NCI-H446 treated with DMSO at 0.1 percent for 48 hours (cell line): ENCODE results near the gene ENPP5.

Experiments
- DNase-seq: peaks from one replicate; lab custom pipeline; 2025; lab: John Stamatoyannopoulos, UW

The ENPP5 gene

DNA sequence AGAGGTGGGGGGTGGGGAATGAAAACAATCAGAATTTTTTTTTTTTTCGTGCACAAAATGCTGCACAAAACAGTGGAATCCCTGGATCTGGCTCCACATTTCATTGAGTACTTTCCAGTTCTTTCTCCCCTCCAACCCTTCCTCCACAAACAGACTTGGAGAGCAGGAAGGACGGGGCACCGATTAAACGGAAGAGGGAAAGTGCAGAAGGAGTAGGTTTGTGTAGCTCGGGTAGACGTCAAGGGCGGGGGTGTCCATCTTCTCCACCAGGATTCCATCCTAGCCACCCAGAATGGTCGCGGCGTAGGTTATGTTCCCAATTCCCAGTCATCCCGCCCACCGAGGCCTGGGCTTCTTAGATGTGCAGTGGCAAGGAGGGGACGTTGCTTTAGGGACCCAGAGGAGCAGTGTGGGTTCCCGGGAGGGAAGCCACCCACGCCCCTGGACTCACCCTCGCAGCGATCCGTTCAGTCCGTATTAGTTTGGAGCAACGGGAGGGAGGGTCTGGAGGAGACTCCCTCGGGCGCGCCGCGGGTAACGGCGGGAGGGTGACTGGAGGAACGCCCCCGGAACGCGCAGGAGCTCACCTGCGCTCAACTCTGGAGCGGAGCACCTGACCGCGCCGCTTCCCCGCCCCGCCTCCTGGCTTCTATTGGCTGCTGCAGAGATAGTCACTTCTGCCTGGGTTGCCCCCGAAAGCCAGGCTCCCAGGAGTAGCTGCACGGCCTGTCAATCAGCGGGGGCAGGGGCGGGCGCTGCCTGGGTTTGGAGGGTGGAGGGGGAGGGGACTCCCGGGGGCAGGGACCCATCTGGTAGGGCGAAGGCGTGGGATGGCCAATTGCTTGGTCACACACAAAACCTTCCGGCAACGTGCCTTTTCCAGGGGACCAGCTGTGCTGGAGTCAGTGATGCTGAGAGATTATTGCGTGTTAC, at the start of gene ENPP5:
ENPP5 (minus strand) TSS at position 624 of the 933 bp plus-strand sequence. CDS start 2,718 bp downstream, outside the sequence.
- no peak for DNase-seq

- no peak for DNase-seq
Measured at GRCh38 chr6:46219661-46220060, 48.9 kb upstream of the ENPP5 start.

DNA sequence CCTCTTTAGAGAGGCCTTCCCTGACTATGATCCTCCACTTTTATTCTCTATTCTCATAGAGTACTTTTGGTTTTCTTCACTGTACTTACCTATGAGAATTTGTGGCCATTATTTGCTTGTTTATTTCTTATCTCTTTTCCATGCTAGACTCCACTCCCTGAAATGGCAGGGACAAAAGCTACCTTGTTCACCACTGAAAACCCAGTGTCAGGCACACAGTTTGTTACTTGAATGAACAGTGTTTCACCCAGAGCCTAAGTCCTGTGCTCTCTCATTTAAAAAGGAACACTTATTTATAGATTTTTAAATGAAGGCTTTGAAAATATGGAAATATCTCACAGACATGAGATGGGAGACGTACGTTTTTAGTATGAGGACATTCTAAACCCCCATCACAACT, 47.7 kb upstream of the ENPP5 start:
- DNase-seq: no peak

DNA sequence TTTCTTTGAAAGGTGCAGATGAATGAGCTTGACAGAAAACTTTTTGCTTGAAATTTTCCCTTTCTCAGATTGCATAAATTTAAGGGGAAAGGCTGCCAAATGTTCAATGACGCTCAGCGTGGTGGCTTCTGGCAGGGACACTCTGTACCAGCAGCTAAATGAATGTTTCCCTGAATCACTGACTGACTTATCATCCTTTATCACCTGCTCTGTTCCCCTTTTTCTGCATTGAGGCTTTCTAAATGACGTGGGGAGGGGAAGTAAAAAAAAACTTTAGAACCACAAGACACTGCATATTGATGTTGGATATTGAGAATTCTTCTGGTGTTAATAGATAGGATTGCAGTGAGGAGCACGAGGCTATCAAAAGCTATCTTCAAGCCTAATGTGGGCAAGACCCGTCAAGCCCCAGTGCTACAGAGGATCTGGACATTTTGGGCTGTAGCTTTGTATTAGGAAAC, 46.9 kb upstream of the ENPP5 start:
- no peak for DNase-seq

DNA sequence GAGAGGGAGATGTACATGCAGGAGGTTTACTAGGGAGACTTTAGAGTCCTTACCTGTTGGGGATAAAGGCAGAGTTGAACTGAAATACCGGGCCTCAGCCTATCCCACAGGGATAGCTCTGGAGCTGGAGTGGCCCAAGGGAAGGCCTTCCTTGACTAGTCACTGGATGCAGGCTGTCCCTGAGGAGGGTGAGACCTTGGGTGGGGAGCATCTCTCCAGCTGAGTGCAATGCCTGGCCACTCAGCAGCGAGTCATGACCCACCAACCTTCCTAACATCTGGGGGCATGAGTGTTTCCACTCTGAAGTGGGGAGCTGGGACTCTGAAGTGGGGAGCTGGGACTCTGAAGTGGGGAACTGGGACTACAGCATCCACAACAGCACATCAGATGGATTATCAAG, 46.1 kb upstream of the ENPP5 start:
- no peak for DNase-seq

DNA sequence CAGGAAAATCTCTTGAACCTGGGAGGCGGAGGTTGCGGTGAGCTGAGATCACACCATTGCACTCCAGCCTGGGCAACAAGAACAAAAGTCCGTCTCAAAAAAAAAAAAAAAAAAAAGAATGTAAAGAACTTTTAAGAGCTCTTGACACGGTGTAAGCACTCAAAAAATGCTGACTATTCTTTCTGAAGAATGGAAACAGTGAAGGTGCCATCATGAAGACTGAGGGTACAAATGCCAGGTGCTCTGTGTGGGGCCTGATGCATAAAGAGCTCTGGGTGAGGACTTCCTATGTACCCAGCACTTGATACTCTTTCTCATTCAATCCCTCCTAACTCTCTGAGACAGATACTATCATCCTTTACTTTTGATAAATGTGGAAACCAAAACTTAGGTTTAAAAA, 45.0 kb upstream of the ENPP5 start:
- DNase-seq: no peak

DNA sequence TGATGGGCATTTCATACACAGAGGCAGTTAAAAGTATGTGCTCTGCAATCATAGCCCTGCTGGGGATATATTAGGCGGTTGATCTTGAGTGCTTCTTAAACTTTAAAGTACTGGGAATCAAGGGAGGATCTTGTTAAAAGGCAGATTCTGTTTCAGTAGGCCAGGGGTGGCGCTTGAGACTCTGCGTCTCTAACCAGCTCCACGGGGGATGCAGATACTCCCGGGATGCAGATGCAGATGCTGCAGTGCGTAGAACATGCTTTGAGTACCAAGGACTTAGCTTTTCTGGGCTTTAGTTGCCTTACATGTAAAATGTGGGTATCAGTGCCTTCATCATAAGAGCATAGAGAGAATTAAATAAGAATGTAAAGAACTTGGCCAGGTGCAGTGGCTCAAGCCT, 44.4 kb upstream of the ENPP5 start:
- no peak for DNase-seq

DNA sequence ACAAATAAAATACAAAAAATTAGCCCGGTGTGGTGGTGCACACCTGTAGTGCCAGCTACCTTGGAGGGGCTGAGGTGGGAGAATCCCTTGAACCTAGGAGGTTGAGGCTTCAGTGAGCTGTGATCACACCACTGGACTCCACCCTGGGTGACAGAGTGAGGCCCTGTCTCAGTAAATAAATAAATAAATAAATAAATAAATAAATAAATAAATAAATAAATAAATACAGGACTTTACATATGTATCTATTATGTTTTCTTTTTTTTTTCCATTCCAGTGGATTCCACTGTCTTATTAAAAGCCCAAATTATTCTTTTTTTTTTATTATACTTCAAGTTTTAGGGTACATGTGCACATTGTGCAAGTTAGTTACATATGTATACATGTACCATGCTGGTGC, 41.1 kb upstream of the ENPP5 start:
- no peak for DNase-seq

GRCh38 chr6:46210294-46210693, 39.5 kb upstream of the ENPP5 start:
- DNase-seq: no peak

DNA sequence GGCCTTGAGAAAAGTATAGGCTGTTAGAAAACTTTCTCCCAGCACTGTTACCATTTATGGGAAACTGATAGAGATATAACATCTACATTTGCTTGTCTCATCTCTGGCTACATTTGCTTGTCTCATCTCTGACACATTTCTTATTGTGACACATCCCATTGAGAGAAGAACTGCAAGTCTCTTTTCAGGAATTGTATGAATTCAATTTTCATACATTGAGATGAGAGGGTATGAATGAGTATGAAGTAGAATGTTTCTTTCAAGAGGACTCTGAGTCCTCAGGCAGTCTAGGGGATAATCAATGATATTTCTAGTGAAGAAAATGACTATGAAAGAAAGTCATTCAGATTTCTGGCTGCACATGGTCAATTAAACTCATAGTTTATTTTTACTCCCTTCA, 37.5 kb upstream of the ENPP5 start:
- DNase-seq: no peak

- DNase-seq: no peak
Measured at GRCh38 chr6:46207174-46207573, 36.4 kb upstream of the ENPP5 start.

- DNase-seq: no peak
Measured at GRCh38 chr6:46204880-46205650, 34.3 kb upstream of the ENPP5 start.

DNA sequence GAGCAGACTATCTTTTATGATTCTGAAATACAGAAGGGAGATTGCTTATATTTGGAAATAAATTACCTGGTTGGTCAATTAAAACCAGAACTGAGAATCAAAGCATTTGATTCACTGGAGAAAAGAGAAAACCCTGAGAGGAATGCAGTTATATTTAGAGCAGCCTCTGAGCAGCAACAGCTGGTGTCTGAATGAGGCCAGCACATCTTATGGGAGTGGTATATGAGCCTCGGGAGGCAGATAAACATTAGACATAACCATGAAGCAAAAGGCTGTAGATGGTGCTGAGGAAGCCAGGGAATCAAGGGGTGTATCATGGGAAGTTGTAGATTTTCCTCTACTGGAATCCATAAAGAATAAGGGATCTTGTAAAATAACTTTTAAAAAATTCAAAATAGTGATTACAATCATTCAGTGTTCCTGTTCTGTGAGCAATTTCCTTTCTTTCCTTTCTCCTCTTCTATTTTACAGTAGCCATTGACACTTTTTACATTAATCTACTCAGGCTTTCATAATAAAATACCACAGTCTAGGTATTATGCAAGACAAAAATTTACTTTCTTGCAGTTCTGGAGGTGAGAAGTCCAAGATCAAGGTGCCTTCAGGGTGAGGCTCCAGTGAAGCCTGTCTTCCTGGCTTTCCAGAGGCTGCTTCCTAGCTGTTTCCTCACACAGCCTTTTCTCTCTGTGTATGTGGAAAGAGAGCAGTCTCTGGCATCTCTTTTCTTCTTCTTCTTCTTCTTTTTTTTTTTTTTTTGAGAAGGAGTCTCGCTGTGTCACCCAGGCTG, 32.8 kb upstream of the ENPP5 start:
- no peak for DNase-seq

- DNase-seq: no peak
Measured at GRCh38 chr6:46201702-46202101, 30.9 kb upstream of the ENPP5 start.

DNA sequence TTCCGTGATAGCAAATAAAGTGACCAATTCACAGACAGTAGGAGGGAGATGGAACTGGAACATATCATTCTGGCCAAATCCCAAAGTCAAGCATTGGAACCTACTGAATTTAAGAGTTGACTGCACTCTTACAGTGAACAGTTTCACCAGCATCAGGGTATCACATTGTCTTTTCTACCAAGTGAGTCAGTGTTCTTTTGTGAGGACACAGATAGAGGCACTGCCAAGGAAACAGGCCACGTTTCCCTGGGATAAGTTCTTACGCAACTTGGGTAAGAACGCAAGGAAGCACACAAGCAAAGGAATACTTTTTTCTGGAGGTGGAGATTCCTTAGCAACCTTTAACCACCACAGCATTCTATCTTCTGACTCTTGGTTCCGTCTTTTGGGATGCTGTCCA, 28.6 kb upstream of the ENPP5 start:
- DNase-seq: no peak

- DNase-seq: no peak
Measured at GRCh38 chr6:46191961-46192360, 21.2 kb upstream of the ENPP5 start.

DNA sequence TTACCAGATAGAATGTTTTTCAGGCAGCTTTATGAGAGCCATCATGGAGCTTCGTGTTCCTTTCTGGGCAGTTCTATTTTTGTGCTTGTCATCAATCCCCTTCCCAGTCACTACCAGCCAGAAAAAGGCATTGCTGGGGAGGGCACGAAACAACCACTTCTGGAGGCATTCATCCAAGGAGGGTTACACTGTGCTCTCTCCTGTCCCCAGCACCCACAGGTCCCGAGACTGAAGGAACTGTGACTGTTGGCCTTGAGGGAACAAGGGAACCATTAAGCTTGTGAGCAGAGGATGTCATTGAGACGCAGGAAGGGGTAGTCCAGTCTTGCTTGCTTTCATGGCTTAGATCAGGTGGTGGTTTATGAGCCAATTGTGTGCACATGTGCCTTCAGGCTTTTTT, 20.1 kb upstream of the ENPP5 start:
- no peak for DNase-seq

GRCh38 chr6:46189726-46190125, 18.9 kb upstream of the ENPP5 start:
- DNase-seq: no peak

DNA sequence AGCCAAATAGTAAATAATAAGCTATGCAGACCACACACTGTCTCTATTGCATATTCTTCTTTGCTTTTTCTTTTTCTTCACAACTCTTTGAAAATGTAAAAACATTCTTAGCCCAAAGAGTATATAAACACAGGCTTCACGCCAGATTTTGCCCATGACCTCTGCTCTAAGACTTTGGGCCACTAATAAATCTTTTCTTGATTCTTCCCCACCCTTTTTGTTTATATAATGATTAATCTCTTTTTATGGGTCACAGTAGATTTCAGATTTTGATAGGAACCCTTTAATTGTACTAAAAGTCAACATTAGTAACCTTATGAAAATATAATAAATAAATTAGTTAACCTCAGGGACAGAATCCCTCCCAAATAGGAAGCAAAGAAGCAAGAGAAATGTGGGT, 15.8 kb upstream of the ENPP5 start:
- no peak for DNase-seq

DNA sequence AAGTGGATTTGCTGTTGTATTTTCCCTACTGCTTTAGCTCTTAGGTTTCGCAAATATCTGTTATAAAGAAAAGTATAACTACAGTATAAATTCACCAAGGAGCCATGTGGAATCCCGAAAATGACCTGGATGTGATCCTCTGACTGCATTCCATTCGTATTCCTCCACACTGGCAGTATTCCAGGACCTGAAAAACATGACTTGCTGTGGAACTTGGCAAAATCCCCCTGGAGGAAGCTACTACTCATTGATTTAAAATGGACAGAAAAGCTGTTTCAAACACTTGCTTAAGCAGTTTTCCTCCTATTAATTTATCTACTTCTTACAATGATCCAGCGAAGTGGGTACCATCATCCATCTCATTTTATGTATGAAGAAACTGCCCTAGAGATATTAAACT, 13.3 kb upstream of the ENPP5 start:
- no peak for DNase-seq

GRCh38 chr6:46175976-46176375, 5.2 kb upstream of the ENPP5 start:
- no peak for DNase-seq

- DNase-seq: no peak
Measured at GRCh38 chr6:46175446-46175845, 4.7 kb upstream of the ENPP5 start.
